Stimulated activated naive CD8-positive, alpha-beta T cell treated with anti-CD3 and anti-CD28 coated beads, Interleukin-15, Interleukin-2, amounts not matched to agents 100 ng/mL and 50 ng/mL, for 24 hours (primary cell): ENCODE data around the gene FFAR1.

ENCODE experiments used
- H3K27ac Mint-ChIP-seq: one replicate; pipeline ENCODE4 v1.8.0; 2021; ENCODE audit warnings: mild to moderate bottlenecking, mixed read lengths
- H3K27me3 Mint-ChIP-seq: one replicate; pipeline ENCODE4 v1.8.0; 2021; ENCODE audit warnings: mixed read lengths
- H3K36me3 Mint-ChIP-seq: one replicate; pipeline ENCODE4 v1.8.0; 2021; ENCODE audit warnings: low read depth, mixed read lengths
- H3K4me1 Mint-ChIP-seq: one replicate; pipeline ENCODE4 v1.8.0; 2021; ENCODE audit warnings: low read depth, mixed read lengths
- H3K4me3 Mint-ChIP-seq: one replicate; pipeline ENCODE4 v1.8.0; 2021; ENCODE audit warnings: mild to moderate bottlenecking, mixed read lengths
- H3K9me3 Mint-ChIP-seq: one replicate; pipeline ENCODE4 v1.8.0; 2021; ENCODE audit warnings: mixed read lengths

The FFAR1 gene, protein sequence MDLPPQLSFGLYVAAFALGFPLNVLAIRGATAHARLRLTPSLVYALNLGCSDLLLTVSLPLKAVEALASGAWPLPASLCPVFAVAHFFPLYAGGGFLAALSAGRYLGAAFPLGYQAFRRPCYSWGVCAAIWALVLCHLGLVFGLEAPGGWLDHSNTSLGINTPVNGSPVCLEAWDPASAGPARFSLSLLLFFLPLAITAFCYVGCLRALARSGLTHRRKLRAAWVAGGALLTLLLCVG (N-terminal part only)

DNA sequence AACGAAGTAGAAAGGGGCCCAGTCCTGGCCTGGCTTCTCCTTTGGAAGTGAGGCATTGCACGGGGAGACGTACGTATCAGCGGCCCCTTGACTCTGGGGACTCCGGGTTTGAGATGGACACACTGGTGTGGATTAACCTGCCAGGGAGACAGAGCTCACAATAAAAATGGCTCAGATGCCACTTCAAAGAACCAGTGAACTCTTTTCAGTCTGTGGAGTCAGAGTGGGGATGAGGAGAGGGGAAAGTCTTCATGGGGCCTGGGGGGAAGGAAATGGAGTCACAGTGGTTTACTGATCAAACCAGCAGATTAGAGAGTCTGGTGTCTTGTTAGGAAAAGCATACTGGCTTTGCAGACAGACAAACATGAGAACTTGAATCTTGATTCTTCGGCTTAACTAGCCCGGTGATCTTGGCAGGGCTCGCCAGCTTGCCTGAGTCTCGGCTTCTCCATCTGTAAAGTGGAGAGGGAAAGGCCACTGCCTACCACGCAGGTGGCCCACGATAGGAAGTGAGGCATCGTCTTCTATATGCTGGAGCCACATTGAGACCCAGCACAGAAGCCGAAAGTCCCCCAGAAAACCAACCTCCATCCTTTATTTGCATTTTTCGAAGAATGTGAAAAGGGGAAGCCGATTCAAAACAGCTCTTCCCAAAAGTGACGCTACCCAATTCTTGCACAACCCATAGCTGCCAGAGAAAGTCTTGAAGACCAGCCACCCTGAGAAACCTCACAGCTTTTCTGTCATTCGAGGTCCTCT is at the start of gene FFAR1:
Gene FFAR1 (plus strand): TSS at position 732 of the 759 bp plus-strand sequence. CDS start 3,650 bp downstream, outside the sequence.
- peaks cover 6% of the 10 kb centered on the region for H3K27me3 Mint-ChIP-seq
- no peaks in the 10 kb centered on the region for H3K9me3 Mint-ChIP-seq
- H3K27ac Mint-ChIP-seq, result peak within 1 kb of the TSS; percentile 98
- H3K4me3 Mint-ChIP-seq, result peak within 1 kb of the TSS; percentile 70
- H3K36me3 Mint-ChIP-seq, result no peaks in the 10 kb centered on the region
- peaks cover 44% of the 10 kb centered on the region for H3K4me1 Mint-ChIP-seq

DNA sequence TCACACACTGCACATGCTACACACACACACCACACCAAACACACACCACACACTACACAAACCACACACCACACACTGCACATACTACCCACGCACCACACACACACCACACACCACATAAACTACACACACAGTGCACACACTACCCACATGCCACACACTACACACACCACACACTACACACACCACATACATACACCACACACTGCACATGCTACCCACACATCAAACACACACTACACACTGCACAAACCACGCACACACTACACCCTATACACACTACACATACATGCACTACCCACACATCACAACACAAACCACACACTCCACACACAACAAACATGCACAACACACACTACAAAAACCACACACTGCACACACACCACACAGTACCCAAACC is 49.8 kb upstream of the FFAR1 start:
- no peaks in the 10 kb centered on the region for H3K27me3 Mint-ChIP-seq
- no peak overlapping the region for H3K27ac Mint-ChIP-seq
- H3K4me3 Mint-ChIP-seq, result no peak overlapping the region
- no peaks in the 10 kb centered on the region for H3K9me3 Mint-ChIP-seq
- H3K36me3 Mint-ChIP-seq, result no peaks in the 10 kb centered on the region
- H3K4me1 Mint-ChIP-seq, result peaks cover 6% of the 10 kb centered on the region

DNA sequence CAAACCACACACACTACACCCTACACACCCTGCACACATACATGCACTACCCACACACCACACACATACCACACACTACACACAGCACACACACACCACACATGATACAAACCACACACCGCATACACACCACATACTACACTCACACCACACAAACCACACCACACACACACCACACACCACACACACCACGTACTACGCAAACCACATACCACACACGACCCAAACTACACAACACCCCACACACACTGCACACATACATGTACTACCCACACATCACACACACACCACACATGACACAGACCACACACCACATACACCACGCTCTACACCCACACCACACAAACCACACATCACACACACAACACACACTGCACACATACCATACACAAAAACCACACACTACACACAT is 49.1 kb upstream of the FFAR1 start:
- no peak overlapping the region for H3K27ac Mint-ChIP-seq
- H3K4me1 Mint-ChIP-seq, result peaks cover 6% of the 10 kb centered on the region
- no peaks in the 10 kb centered on the region for H3K36me3 Mint-ChIP-seq
- H3K4me3 Mint-ChIP-seq, result no peak overlapping the region
- no peaks in the 10 kb centered on the region for H3K27me3 Mint-ChIP-seq
- H3K9me3 Mint-ChIP-seq, result no peaks in the 10 kb centered on the region

DNA sequence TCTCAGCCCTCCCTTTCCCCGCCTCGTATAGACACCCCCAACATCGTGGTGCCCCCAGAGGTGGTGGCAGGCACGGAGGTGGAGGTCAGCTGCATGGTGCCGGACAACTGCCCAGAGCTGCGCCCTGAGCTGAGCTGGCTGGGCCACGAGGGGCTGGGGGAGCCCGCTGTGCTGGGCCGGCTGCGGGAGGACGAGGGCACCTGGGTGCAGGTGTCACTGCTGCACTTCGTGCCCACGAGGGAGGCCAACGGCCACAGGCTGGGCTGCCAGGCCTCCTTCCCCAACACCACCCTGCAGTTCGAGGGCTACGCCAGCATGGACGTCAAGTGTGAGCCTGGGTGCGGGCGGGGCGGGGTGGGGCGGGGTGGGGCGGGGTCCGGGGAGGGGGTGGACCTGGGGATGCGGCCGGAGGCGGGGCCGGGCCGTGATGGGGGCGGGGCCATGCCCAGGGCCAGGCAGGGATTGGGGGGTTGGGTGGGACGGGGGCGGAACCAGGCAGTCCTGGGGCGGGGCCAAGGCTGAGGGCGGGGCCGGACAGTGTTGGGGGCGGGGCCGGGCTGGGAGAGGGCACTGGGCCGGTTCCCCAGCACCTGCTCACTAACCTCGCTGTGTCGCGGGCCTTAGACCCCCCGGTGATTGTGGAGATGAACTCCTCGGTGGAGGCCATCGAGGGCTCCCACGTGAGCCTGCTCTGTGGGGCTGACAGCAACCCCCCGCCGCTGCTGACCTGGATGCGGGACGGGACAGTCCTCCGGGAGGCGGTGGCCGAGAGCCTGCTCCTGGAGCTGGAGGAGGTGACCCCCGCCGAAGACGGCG is 48.0 kb upstream of the FFAR1 start:
- no peak overlapping the region for H3K27ac Mint-ChIP-seq
- H3K4me3 Mint-ChIP-seq, result no peak overlapping the region
- H3K27me3 Mint-ChIP-seq, result no peaks in the 10 kb centered on the region
- no peaks in the 10 kb centered on the region for H3K36me3 Mint-ChIP-seq
- H3K4me1 Mint-ChIP-seq, result peaks cover 6% of the 10 kb centered on the region
- no peaks in the 10 kb centered on the region for H3K9me3 Mint-ChIP-seq

DNA sequence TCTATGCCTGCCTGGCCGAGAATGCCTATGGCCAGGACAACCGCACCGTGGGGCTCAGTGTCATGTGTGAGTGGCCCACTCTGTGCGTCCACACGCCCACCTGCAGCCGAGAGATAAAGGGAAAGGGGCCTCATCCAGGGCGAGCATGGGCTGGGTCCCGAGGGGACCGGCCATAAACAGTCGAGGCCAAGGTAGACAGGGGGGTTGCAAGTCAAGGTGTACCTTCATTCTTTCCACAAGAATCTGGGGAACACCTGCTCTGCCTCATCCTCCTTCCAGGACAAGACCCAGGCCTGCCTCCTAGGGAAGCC is 47.4 kb upstream of the FFAR1 start:
- Mint-ChIP-seq H3K4me3 (no peak overlapping the region), H3K9me3 (no peaks in the 10 kb centered on the region), H3K36me3 (no peaks in the 10 kb centered on the region), H3K4me1 (peaks cover 6% of the 10 kb centered on the region), H3K27ac (no peak overlapping the region), H3K27me3 (no peaks in the 10 kb centered on the region)

DNA sequence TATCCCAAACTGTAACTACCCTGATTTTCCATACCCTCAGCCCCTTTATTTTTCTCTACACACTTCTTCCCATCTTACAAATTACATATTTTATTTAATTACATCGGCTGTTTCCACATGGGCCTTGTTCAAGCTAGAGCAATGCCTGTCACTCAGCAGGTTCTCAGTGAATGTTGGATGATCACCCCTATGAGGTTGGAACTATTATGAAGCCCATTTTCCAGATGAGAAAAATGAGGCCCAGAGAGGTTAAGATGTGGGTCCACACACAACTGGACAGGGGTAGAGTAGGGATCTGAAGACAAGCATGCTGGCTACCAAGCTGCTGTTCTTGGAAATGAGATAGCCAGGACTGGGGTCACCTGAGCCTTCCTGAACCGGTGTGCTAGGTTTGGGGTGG is 45.7 kb upstream of the FFAR1 start:
- Mint-ChIP-seq H3K27ac (no peak overlapping the region), H3K9me3 (no peaks in the 10 kb centered on the region), H3K4me1 (no peaks in the 10 kb centered on the region), H3K27me3 (no peaks in the 10 kb centered on the region), H3K36me3 (no peaks in the 10 kb centered on the region), H3K4me3 (no peak overlapping the region)

DNA sequence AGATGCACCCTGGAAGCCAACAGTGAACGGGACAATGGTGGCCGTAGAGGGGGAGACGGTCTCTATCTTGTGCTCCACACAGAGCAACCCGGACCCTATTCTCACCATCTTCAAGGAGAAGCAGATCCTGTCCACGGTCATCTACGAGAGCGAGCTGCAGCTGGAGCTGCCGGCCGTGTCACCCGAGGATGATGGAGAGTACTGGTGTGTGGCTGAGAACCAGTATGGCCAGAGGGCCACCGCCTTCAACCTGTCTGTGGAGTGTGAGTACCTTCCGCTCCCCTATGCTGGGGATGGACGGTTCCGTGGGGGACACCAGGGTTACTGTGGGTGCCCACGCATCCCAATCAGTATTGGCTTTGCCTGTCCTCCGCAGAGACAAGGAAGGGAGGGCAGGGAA is 45.3 kb upstream of the FFAR1 start:
- no peak overlapping the region for H3K27ac Mint-ChIP-seq
- H3K27me3 Mint-ChIP-seq, result no peaks in the 10 kb centered on the region

DNA sequence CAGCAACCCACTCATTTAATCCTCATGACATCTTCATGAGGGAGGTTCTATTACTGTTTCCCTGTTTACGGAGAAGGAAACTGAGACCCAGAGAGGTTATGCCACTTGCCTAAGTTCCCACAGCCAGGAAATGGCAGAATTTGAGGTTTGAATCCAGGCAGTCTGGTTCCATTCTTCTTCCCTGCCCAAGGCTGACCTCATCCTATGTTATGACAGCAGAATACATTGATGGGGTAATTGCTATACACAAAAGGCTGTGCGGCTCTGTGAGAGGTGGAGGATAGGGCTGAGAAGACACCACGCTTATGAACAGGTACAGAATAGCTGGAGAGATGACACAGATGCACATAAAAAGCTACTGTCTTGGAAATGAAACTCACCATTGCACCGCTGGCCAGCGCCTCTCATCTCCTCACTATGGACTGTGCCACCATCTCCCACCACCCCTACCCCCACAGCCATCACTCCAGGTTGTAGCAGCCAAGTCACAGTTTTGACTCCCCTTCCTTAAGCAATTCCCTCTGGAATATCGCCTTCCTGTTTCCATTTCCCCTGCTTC is 44.3 kb upstream of the FFAR1 start:
- Mint-ChIP-seq H3K4me1 (no peaks in the 10 kb centered on the region), H3K27me3 (no peaks in the 10 kb centered on the region), H3K36me3 (no peaks in the 10 kb centered on the region), H3K27ac (peak overlapping the region; percentile 16), H3K9me3 (no peaks in the 10 kb centered on the region), H3K4me3 (no peak overlapping the region)

More for the DNA sequence above, 45.3 kb upstream of the FFAR1 start:
- H3K4me1 Mint-ChIP-seq, result no peaks in the 10 kb centered on the region
- no peaks in the 10 kb centered on the region for H3K36me3 Mint-ChIP-seq
- no peaks in the 10 kb centered on the region for H3K9me3 Mint-ChIP-seq
- no peak overlapping the region for H3K4me3 Mint-ChIP-seq

DNA sequence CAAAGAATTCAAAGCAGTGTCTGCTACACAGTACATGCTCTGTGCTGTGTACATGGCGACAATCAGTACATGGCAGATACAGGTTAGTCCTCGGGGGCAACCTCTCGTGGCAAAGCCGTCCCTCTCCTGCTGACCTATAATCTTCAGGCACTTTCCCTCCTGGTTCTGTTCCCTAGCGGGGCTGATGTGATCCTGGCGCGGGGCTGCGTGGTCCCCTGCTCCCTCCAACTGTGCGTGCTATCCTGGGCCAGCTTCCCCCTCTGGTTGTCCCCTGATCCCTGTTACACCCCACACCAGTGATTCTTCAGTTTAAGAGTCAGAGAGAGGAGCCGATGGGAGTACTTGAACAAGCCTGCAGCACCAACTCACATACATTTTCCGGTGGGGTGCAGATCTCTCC is 43.7 kb upstream of the FFAR1 start:
- Mint-ChIP-seq H3K36me3 (no peaks in the 10 kb centered on the region), H3K4me3 (no peak overlapping the region), H3K9me3 (no peaks in the 10 kb centered on the region), H3K27ac (peak overlapping the region; percentile 16), H3K27me3 (no peaks in the 10 kb centered on the region), H3K4me1 (no peaks in the 10 kb centered on the region)

DNA sequence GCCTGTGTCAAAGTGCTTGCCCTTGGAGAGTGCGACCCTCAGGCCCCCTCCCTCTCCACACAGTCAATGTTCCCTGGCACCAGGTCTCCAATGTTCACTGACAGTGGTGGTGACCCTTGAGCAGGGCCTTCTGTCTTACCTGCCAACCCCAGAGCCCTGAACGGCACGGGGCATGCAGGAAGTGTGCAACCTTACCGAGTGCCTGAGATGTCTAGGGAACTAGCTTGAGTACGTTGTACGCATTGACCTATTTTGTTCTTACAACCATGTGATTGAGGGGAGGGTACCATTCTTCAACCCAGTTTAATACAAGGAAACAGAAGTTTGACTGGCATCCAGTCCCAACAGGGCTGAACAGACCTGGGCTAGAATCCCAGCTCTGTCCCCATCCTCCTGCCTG is 42.5 kb upstream of the FFAR1 start:
- H3K4me1 Mint-ChIP-seq, result no peaks in the 10 kb centered on the region
- no peaks in the 10 kb centered on the region for H3K36me3 Mint-ChIP-seq
- no peaks in the 10 kb centered on the region for H3K9me3 Mint-ChIP-seq
- no peak overlapping the region for H3K27ac Mint-ChIP-seq
- H3K4me3 Mint-ChIP-seq, result no peak overlapping the region
- H3K27me3 Mint-ChIP-seq, result no peaks in the 10 kb centered on the region

DNA sequence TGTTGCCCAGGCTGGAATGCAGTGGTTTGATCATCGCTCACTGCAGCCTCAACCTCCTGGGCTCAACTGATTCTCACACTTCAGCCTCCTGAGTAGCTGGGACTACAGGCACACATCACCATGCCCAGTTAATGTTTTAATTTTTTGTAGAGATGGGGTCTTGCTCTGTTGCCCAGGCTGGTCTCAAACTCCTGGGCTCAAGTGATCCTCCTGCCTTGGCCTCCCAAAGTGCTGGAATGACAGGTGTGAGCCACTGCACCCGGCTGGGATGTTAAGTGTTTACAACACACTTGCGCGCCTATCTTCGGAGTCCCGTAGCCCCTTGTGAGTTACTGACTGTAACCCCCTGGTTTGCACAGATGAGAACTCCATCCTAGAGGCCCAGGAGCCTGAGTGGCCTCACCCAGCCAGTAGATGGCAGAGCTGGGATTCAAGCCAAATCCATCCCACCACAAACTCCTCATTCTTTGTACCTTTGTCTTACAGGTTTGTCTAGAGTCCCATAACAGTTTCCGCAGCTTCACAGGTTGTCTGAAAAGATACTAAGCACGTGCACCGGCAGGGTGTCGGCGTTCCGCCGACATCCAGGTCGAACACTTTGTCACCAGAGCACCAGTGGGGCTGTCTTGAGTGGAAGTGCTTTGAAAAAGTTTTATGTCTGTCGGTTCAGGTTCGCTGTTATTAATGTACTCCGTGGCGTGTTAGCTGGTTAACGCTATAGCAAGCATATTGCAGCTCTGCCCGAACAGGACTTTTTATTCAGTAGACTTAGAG is 41.0 kb upstream of the FFAR1 start:
- Mint-ChIP-seq H3K4me1 (peaks cover 3% of the 10 kb centered on the region), H3K27ac (no peak overlapping the region), H3K4me3 (no peak overlapping the region), H3K9me3 (no peaks in the 10 kb centered on the region), H3K27me3 (no peaks in the 10 kb centered on the region), H3K36me3 (no peaks in the 10 kb centered on the region)

DNA sequence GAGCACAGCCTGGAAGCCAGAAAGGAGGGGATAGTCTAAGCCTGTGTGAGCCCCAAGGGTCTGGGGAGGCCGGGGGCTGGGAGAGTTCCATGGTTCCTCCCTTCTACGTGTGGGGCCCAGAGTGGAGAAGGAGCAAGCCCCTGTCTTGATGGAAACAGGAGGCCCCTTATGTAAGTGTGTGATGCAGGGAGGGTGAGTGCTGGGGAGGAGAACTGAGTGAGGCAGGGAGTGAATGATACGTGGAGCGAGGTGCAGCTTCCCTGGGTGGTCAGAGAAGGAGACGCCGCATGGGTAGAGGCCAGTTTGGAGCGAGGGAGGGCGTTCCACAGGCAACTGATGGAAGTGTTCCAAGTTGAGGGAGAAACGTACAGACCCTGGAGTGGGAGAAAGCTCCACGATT is 39.8 kb upstream of the FFAR1 start:
- H3K36me3 Mint-ChIP-seq, result no peaks in the 10 kb centered on the region
- no peaks in the 10 kb centered on the region for H3K9me3 Mint-ChIP-seq
- peaks cover 3% of the 10 kb centered on the region for H3K4me1 Mint-ChIP-seq
- no peak overlapping the region for H3K27ac Mint-ChIP-seq
- no peaks in the 10 kb centered on the region for H3K27me3 Mint-ChIP-seq
- no peak overlapping the region for H3K4me3 Mint-ChIP-seq

DNA sequence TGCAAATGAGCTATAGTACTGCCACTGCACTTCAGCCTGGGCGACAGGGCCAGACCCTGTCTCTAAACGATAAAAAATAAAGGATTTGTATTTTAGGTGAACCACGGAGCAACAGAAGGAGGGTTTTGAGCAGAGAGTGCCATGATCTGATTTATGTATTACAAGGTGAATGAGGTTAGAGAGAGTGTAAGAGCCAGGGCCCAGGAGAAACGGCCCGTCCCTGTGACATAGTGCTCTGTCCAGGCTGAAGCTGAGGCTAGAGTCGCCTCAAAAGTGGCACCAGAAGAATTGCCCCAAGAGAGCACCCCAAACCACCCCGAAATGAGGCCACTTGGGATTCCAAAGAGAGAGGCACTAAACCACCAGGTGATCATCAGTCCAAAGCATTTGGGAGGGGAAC is 38.8 kb upstream of the FFAR1 start:
- Mint-ChIP-seq H3K27me3 (no peaks in the 10 kb centered on the region), H3K36me3 (no peaks in the 10 kb centered on the region), H3K9me3 (no peaks in the 10 kb centered on the region), H3K27ac (no peak overlapping the region), H3K4me3 (no peak overlapping the region), H3K4me1 (peaks cover 3% of the 10 kb centered on the region)

DNA sequence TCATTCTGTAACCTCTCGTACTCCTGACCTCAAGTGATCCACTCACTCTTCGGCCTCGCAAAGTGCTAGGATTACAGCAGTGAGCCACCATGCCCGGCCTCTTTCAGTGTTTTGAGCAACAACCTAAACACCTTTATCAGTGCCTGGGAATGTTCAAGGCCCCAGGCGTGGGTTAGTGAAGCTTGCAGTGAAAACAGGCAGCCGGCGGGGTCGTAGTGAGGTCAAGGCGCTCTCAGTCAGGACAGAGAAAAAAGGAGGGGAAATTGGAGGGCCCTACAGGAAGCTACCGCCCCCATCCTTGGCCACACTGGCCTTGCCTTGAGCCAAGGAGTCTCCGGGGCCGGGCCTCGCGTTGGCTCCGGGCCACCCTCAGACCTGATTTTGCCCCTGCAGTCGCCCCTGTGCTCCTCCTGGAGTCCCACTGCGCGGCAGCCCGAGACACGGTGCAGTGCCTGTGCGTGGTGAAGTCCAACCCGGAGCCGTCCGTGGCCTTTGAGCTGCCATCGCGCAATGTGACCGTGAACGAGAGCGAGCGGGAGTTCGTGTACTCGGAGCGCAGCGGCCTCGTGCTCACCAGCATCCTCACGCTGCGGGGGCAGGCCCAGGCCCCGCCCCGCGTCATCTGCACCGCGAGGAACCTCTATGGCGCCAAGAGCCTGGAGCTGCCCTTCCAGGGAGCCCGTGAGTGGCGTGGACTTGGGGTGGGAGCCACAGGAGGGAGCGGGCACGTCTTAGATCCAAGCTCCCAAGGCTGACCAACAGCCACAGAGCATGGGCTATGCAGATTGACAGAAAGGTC is 38.0 kb upstream of the FFAR1 start:
- no peak overlapping the region for H3K27ac Mint-ChIP-seq

More for the DNA sequence above, 38.0 kb upstream of the FFAR1 start:
- H3K4me3 Mint-ChIP-seq, result no peak overlapping the region
- H3K4me1 Mint-ChIP-seq, result peaks cover 3% of the 10 kb centered on the region
- no peaks in the 10 kb centered on the region for H3K9me3 Mint-ChIP-seq
- H3K27me3 Mint-ChIP-seq, result no peaks in the 10 kb centered on the region
- no peaks in the 10 kb centered on the region for H3K36me3 Mint-ChIP-seq
